Astrocyte (in vitro differentiated cells and primary cell): ENCODE measurements around the gene PPAN. TPM values are rescaled to one million over a fixed set of nuclear protein-coding genes. Genes with fewer than 3 reads are reported as not detected.

ENCODE experiments used
- DNase-seq: peaks from one replicate; pipeline ENCODE4 v3.0.0-alpha.2; 2010; ENCODE audit warnings: low read depth
- FAIRE-seq: peaks from 2 replicates; lab custom pipeline; 2011; peaks lifted over from hg19 to GRCh38; lab: Jason Lieb, UNC
- H2AFZ ChIP-seq: 2 replicates; pipeline ENCODE4 v1.6.0; 2012; ENCODE audit warnings: low read depth, low read length, inconsistent platforms
- H3K27ac ChIP-seq: 2 replicates; pipeline ENCODE4 v1.5.1; 2011; ENCODE audit warnings: low read depth, low read length, inconsistent platforms
- H3K27me3 ChIP-seq: 2 replicates; pipeline ENCODE4 v1.6.0; 2011; ENCODE audit warnings: low read length, inconsistent platforms; ENCODE audit not compliant: insufficient read depth
- H3K36me3 ChIP-seq: 2 replicates; pipeline ENCODE4 v1.5.1; 2011; ENCODE audit warnings: low read length, inconsistent platforms; ENCODE audit not compliant: insufficient read depth
- H3K4me1 ChIP-seq: 2 replicates; pipeline ENCODE4 v1.5.1; 2011; ENCODE audit warnings: low read length, inconsistent platforms; ENCODE audit not compliant: insufficient read depth
- H3K4me2 ChIP-seq: 2 replicates; pipeline ENCODE4 v1.6.0; 2012; ENCODE audit warnings: low read length, inconsistent platforms
- H3K4me3 ChIP-seq: 2 replicates; pipeline ENCODE4 v1.5.1; 2011; ENCODE audit warnings: low read depth, mild to moderate bottlenecking, low read length, inconsistent platforms; ENCODE audit not compliant: insufficient read depth
- H3K79me2 ChIP-seq: 2 replicates; pipeline ENCODE4 v1.6.0; 2012; ENCODE audit warnings: mild to moderate bottlenecking, low read length, inconsistent platforms; ENCODE audit not compliant: insufficient read depth
- H3K9ac ChIP-seq: 2 replicates; pipeline ENCODE4 v1.6.0; 2012; ENCODE audit warnings: mild to moderate bottlenecking, low read length, inconsistent platforms
- H3K9me3 ChIP-seq: 2 replicates; pipeline ENCODE4 v1.5.1; 2012; ENCODE audit warnings: low read depth, mild to moderate bottlenecking, low read length, inconsistent platforms; ENCODE audit not compliant: insufficient read depth
- H4K20me1 ChIP-seq: 2 replicates; pipeline ENCODE4 v1.6.0; 2012; ENCODE audit warnings: low read length, inconsistent platforms; ENCODE audit not compliant: insufficient read depth
- H3K27ac Mint-ChIP-seq: one replicate; pipeline ENCODE4 v1.8.0; 2021; ENCODE audit warnings: mild to moderate bottlenecking, mixed read lengths; ENCODE audit not compliant: unreplicated experiment
- H3K27me3 Mint-ChIP-seq: one replicate; pipeline ENCODE4 v1.8.0; 2021; ENCODE audit warnings: low read depth, mixed read lengths; ENCODE audit not compliant: unreplicated experiment
- H3K36me3 Mint-ChIP-seq: one replicate; pipeline ENCODE4 v1.8.0; 2021; ENCODE audit warnings: low read depth, mixed read lengths; ENCODE audit not compliant: unreplicated experiment
- H3K4me1 Mint-ChIP-seq: one replicate; pipeline ENCODE4 v1.8.0; 2021; ENCODE audit warnings: low read depth, mixed read lengths; ENCODE audit not compliant: unreplicated experiment
- H3K4me3 Mint-ChIP-seq: one replicate; pipeline ENCODE4 v1.8.0; 2021; ENCODE audit warnings: mild to moderate bottlenecking, moderate library complexity, mixed read lengths; ENCODE audit not compliant: unreplicated experiment
- H3K9me3 Mint-ChIP-seq: one replicate; pipeline ENCODE4 v1.8.0; 2021; ENCODE audit warnings: mild to moderate bottlenecking, mixed read lengths; ENCODE audit not compliant: unreplicated experiment
- EZH2 ChIP-seq: IDR thresholded peaks from 2 replicates; pipeline ENCODE4 v1.6.1; 2012; ENCODE audit warnings: mild to moderate bottlenecking, low read length, inconsistent platforms; ENCODE audit not compliant: insufficient read depth
- total RNA-seq: library from RNA; stranded (reverse); gene quantifications from 2 replicates; pipeline ENCODE4 v1.2.1, GENCODE V29; 2021
- TF ChIP-seq, protein P1 (sequence below): IDR thresholded peaks from 2 replicates; pipeline ENCODE4 v1.5.1; 2011; ENCODE audit warnings: low read depth, mild to moderate bottlenecking, inconsistent platforms, low read length, moderate library complexity; ENCODE audit not compliant: insufficient read depth

The PPAN gene
- total RNA-seq, 1 donor from 2014 or later, result 55.6 TPM

DNA sequence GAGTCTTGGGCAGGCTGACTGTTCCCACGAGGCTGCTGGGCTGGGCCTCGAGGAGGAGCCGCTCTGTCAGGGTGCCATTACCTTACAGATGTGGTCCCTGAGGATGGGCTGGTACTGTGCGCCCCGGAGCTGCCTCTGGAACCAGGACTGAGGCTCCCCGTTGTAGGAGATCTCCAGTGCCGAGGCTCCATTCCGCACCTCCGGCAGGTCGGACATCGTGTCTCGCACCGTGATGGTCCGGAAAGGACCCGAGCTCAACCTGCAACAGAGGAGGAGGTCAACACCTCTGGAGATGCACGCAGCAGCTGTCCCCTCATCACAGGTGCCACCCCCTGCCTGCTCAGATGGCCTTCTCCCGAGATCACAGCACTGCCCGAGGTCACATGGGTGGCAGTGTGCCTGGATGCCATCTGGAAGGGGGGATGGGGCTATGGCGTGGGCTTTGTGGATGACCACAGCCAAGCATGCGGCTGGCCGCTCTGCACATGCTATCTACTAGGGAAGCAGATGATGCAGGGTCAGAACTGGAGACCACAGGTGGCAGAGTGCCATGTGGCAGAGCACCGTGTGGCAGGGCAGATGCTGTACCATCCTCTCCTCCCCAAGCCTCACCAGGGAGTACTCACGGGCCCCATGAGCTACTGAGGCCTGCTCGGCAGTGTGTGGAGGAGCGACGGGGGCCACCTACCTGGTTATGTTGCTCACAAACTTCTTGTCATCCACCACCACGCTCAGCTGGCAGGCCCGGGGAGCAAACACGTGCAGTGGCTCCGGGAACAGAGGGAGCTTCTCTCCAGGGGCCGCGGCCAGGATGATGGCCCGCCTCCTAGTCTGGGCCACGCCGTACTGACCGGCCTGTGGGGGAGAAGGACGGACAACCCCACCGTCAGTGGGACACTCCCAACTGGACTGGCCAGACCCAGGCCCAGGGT, 31.9 kb downstream of the PPAN start:
- Histone ChIP-seq H3K27ac (no peak overlapping the region), H2AFZ (no peak overlapping the region), H3K9ac (no peak overlapping the region), H3K9me3 (no peaks in the 10 kb centered on the region), H4K20me1 (peaks cover 10% of the 10 kb centered on the region), H3K36me3 (peaks cover 31% of the 10 kb centered on the region), H3K27me3 (no peaks in the 10 kb centered on the region), H3K4me2 (no peak overlapping the region), H3K4me1 (no peaks in the 10 kb centered on the region), H3K79me2 (no peaks in the 10 kb centered on the region), H3K4me3 (no peak overlapping the region)
- DNase-seq, result no peak
- Mint-ChIP-seq H3K27ac (no peak overlapping the region), H3K4me3 (no peak overlapping the region), H3K36me3 (peaks cover 7% of the 10 kb centered on the region), H3K4me1 (no peaks in the 10 kb centered on the region), H3K27me3 (no peaks in the 10 kb centered on the region), H3K9me3 (no peaks in the 10 kb centered on the region)
- no peak for FAIRE-seq
- TF ChIP-seq EZH2, result no peak
- TF ChIP-seq, protein P1, sequence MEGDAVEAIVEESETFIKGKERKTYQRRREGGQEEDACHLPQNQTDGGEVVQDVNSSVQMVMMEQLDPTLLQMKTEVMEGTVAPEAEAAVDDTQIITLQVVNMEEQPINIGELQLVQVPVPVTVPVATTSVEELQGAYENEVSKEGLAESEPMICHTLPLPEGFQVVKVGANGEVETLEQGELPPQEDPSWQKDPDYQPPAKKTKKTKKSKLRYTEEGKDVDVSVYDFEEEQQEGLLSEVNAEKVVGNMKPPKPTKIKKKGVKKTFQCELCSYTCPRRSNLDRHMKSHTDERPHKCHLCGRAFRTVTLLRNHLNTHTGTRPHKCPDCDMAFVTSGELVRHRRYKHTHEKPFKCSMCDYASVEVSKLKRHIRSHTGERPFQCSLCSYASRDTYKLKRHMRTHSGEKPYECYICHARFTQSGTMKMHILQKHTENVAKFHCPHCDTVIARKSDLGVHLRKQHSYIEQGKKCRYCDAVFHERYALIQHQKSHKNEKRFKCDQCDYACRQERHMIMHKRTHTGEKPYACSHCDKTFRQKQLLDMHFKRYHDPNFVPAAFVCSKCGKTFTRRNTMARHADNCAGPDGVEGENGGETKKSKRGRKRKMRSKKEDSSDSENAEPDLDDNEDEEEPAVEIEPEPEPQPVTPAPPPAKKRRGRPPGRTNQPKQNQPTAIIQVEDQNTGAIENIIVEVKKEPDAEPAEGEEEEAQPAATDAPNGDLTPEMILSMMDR, result no peak

DNA sequence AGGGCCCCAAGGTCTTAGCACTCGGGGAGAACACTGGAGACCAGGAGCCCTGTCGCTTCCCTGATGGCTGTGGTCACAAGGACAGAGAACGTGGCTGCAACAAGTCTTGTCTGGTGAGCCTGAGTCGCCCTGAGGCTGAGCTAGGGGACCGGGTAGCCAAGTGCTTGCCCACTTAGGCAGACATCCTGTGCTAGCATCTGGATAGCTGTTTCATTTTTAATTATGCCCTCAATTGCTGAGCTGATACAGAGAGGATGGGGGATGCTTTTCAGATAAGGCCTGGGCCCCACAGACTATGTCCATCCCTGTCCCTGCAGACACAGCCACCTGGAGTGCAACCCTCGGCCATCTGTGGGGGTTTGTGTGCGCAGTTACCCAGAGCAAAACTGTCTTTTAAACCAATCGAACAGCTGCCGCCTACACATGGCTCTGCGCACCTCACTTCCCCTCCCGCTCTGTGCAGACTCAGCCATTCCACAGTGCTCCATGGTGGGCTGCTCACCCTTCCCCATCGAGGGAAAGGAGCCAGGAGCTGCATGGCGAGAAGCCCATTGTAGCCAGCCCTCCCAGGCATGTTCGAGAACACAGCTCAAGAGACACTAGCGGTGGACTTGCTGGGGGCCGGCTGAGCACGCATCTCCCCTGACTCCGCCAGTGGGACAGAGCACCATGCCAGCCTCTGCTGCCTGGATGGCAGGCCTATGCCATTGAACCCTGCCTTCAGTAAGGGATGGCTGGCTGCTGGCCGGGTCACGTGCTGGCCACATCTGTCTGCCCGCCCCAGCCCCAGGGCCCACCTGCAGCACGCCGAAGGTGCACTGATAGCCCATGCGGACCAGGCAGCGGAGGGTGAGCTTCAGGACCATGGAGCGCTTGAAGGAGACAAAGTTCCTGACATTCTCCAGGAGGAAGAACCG, 33.0 kb downstream of the PPAN start:
- TF ChIP-seq EZH2, result no peak
- TF ChIP-seq, protein P1, result no peak
- no peaks in the 10 kb centered on the region for H3K27me3 ChIP-seq
- H3K79me2 ChIP-seq, result no peaks in the 10 kb centered on the region
- no peaks in the 10 kb centered on the region for H3K4me1 ChIP-seq
- peaks cover 35% of the 10 kb centered on the region for H3K36me3 ChIP-seq
- no peaks in the 10 kb centered on the region for H3K4me1 Mint-ChIP-seq
- H3K4me2 ChIP-seq, result no peak overlapping the region
- DNase-seq (no peak), FAIRE-seq (no peak)
- no peak overlapping the region for H3K27ac ChIP-seq
- peaks cover 10% of the 10 kb centered on the region for H4K20me1 ChIP-seq
- no peak overlapping the region for H3K4me3 Mint-ChIP-seq
- peaks cover 5% of the 10 kb centered on the region for H3K36me3 Mint-ChIP-seq
- no peaks in the 10 kb centered on the region for H3K27me3 Mint-ChIP-seq
- H3K9ac ChIP-seq, result no peak overlapping the region
- H3K4me3 ChIP-seq, result no peak overlapping the region
- H3K9me3 ChIP-seq, result no peaks in the 10 kb centered on the region
- no peak overlapping the region for H3K27ac Mint-ChIP-seq
- H3K9me3 Mint-ChIP-seq, result no peaks in the 10 kb centered on the region
- no peak overlapping the region for H2AFZ ChIP-seq
